Measurements from ENCODE around the gene PKHD1.

Gene PKHD1

DNA sequence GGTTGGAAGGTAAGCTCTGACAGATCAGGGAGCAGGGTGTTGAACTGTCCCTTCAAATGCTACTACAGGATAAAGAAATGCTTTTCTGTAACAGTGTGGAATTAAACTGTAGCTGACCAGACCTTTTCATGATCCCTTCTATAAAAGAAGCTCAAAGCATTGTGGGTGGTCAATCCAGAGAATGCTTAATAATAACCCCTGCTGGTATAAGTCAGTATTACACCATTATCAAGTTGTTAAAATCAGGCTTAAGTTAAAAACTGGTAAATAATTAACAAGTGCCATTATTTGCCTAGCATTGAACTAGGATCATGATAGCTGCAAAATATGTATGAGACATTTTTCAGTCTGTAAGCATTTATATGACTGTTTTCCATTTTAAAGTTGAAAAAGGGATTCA is 468.9 kb downstream of the PKHD1 start:
- no peak for DNase-seq (ENCODE audit: low read depth)
- H3K4me3 ChIP-seq (ENCODE audit: control insufficient read depth, low read depth, low read length): no peak overlapping the region
- TF ChIP-seq, protein P1, sequence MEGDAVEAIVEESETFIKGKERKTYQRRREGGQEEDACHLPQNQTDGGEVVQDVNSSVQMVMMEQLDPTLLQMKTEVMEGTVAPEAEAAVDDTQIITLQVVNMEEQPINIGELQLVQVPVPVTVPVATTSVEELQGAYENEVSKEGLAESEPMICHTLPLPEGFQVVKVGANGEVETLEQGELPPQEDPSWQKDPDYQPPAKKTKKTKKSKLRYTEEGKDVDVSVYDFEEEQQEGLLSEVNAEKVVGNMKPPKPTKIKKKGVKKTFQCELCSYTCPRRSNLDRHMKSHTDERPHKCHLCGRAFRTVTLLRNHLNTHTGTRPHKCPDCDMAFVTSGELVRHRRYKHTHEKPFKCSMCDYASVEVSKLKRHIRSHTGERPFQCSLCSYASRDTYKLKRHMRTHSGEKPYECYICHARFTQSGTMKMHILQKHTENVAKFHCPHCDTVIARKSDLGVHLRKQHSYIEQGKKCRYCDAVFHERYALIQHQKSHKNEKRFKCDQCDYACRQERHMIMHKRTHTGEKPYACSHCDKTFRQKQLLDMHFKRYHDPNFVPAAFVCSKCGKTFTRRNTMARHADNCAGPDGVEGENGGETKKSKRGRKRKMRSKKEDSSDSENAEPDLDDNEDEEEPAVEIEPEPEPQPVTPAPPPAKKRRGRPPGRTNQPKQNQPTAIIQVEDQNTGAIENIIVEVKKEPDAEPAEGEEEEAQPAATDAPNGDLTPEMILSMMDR (IDR thresholded peaks at IDR 0.05; ENCODE audit: control insufficient read depth, insufficient read depth, low read depth, low read length, missing control alignments): peak; percentile 7

DNA sequence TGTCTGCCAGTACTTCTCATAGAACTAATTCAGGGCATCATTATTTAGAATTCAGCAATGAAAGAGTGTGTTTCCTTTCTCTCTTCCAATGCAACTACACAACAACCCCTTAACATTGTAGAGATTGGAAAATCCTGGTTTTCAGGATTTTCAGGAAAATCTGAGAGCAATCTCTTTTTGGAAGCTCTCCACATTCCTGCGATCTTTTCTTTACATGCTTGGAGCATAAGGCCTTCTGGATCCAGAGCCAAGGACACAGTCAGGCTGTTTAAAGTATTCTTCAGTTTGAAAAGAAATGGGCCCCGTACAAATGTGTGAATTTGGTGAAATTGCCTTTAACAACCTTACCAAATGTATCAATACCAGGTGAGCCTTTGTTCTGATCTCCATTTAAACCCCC is 469.7 kb downstream of the PKHD1 start:
- no peak overlapping the region for H3K4me3 ChIP-seq (ENCODE audit: control insufficient read depth, low read depth, low read length)
- TF ChIP-seq, protein P1 (IDR thresholded peaks at IDR 0.05; ENCODE audit: control insufficient read depth, insufficient read depth, low read depth, low read length, missing control alignments): no peak
- DNase-seq (ENCODE audit: low read depth): no peak

DNA sequence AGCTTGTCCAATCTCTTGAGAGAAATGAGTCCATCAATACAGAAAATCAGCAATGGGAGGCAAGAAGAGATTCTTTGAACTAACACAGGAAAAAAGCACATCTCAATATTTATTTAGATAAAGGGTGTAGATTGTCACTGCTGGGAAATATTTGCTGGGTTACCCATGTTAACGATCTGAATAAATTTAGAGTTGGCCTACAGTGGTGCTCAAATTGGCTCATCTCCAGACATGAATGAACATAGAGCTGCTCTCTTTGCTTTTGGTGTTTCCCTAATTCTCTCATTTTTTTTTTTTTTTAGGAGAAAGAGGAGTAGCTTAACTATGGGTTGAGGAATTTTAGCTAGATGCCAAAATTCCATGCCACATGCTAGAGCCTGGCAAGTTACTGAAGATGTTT is 471.2 kb downstream of the PKHD1 start:
- no peak for DNase-seq (ENCODE audit: low read depth)
- H3K4me3 ChIP-seq (ENCODE audit: control insufficient read depth, low read depth, low read length): no peak overlapping the region
- TF ChIP-seq, protein P1 (IDR thresholded peaks at IDR 0.05; ENCODE audit: control insufficient read depth, insufficient read depth, low read depth, low read length, missing control alignments): no peak

DNA sequence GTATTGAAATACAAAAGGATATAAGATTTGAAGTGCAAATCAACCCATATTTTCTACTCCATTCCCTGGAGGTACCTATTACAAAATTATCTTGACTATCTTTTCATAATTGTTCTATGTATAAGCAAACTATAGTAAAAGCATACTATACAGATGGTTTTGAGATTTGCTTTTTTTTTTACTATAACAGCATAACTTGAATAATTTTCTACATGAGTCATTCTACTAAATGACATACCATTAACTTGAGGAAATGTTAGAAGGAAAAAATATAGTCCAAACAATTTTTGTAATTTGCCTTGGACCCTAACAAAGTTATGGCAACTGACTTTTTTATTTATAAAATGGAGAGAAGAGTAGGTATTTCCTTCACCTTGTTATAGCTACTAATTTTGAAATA is 472.7 kb downstream of the PKHD1 start:
- TF ChIP-seq, protein P1 (IDR thresholded peaks at IDR 0.05; ENCODE audit: control insufficient read depth, insufficient read depth, low read depth, low read length, missing control alignments): no peak
- no peak for DNase-seq (ENCODE audit: low read depth)
- H3K4me3 ChIP-seq (ENCODE audit: control insufficient read depth, low read depth, low read length): no peak overlapping the region

DNA sequence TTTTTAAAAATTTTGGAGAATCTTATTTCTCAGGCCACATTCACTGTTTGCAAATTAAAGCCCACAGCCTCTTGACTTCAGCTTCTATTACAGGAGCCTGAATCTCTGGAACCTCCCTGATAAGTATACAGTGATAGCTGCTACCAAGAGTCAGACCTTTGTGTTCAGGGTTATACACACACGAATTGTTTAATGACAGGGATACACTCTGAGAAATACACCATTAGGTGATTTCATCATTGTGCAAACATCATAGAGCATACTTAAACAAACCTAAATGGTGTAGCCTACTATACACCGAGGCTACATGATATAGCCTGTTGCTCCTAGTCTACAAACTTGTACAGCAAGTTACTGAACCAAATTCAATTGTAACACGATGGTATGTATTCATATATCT is 473.9 kb downstream of the PKHD1 start:
- no peak overlapping the region for H3K4me3 ChIP-seq (ENCODE audit: control insufficient read depth, low read depth, low read length)
- DNase-seq (ENCODE audit: low read depth): no peak
- TF ChIP-seq, protein P1 (IDR thresholded peaks at IDR 0.05; ENCODE audit: control insufficient read depth, insufficient read depth, low read depth, low read length, missing control alignments): no peak

DNA sequence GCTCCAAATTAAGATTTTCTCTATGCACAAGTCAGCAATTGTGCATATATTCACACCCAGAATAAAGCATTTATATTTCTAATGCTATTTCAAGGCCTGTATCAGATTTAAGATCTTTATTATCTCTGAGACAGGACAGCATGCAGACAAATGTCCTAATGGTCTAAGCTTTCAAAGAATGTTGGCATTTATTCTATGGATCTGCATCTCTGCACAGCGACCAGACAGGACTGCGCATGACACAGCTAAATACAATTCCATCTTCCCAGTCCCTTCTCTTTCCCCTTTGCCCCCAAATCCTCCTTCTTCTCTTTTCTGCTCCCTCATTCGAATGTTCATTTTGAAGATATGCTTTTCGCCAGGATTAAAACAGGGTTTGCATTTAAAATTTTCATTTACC is 478.5 kb downstream of the PKHD1 start:
- no peak for DNase-seq (ENCODE audit: low read depth)
- no peak overlapping the region for H3K4me3 ChIP-seq (ENCODE audit: control insufficient read depth, low read depth, low read length)
- TF ChIP-seq, protein P1 (IDR thresholded peaks at IDR 0.05; ENCODE audit: control insufficient read depth, insufficient read depth, low read depth, low read length, missing control alignments): no peak

DNA sequence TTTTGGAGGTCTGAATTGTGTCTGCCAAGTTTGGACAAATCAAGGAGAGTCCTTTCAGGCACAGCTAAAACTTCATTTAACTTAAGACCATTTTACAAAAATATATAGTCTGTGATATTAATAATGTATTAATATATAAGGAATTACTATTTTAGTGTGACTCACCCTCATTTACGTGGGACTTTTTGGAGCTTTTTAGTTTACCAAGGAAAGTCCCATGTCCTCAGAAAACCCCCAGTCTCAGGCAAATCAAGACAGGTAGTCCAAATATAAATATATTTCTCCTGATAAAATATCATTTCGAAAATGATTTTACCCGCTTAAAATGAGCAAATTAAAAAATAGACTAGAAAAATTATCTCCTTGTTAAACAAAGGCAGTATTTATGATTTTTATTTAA is 479.0 kb downstream of the PKHD1 start:
- DNase-seq (ENCODE audit: low read depth): no peak
- TF ChIP-seq, protein P1 (IDR thresholded peaks at IDR 0.05; ENCODE audit: control insufficient read depth, insufficient read depth, low read depth, low read length, missing control alignments): no peak
- no peak overlapping the region for H3K4me3 ChIP-seq (ENCODE audit: control insufficient read depth, low read depth, low read length)
